ENCODE results near the gene TUBB3. TPM values are rescaled to one million over a fixed set of nuclear protein-coding genes. Genes with fewer than 3 reads are reported as not detected.

TUBB3 gene
- total RNA-seq (2012; rRNA removed) (311 and 337 TPM in 2 replicates), polyA plus RNA-seq (2012; rRNA removed) (410 and 428 TPM in 2 replicates), Bru-seq, nascent RNA (percentile 41 among the genes with signal in this experiment), BruChase-seq, experiment 1, labeled RNA remaining after a 6-hour chase (percentile 51 among the genes with signal in this experiment), BruChase-seq, experiment 2, labeled RNA remaining after a 2-hour chase (percentile 47 among the genes with signal in this experiment)
- polyA plus RNA-seq (2012; cell fraction: cytosol; rRNA removed) = 269 and 452 TPM in 2 replicates
- polyA plus RNA-seq (2012; cell fraction: nucleus; rRNA removed; ENCODE audit: low replicate concordance) = 172 and 406 TPM in 2 replicates
- long read RNA-seq, transcript TUBB3-201 (4 exons, 1,769 nt) = major isoform, 167 of 287 reads
- long read RNA-seq, partial matches to known transcripts = 3 of 287 reads
- long read RNA-seq, other reads (novel, unspliced or antisense) = 113 of 287 reads

GRCh38 chr16:89922884-89923639 lies at the start of gene TUBB3:
Gene TUBB3 (plus strand): TSS chr16:89923342. CDS start chr16:89923402, 60 bp downstream.
- Histone ChIP-seq H3K9me3 (ENCODE audit: control insufficient read depth, insufficient read depth, low read length) (no peaks in the 10 kb centered on the region), H4K20me1 (ENCODE audit: insufficient read depth, low read length) (peaks cover 43% of the 10 kb centered on the region), H3K4me3 (ENCODE audit: insufficient read depth, low read depth, low read length) (peak within 1 kb of the TSS; percentile 83), H3K4me1 (ENCODE audit: control insufficient read depth, insufficient read depth, low read length) (peaks cover 21% of the 10 kb centered on the region), H3K27me3 (ENCODE audit: control insufficient read depth, insufficient read depth, low read length) (no peaks in the 10 kb centered on the region), H3K4me2 (ENCODE audit: low read depth, low read length) (peak within 1 kb of the TSS; percentile 93), H2BK15ac (ENCODE audit: low read depth, low read length) (peak within 1 kb of the TSS; percentile 93), H3K56ac (ENCODE audit: extremely low read depth, insufficient read depth, low read length) (peak within 1 kb of the TSS; percentile 99), H3K18ac (ENCODE audit: low read depth, low read length) (peak within 1 kb of the TSS; percentile 96), H3K36me3 (ENCODE audit: control insufficient read depth, insufficient read depth, low read length) (peaks cover 3% of the 10 kb centered on the region; the same call in 1 of the 2 replicates), H3K23ac (ENCODE audit: low read depth, low read length) (peak within 1 kb of the TSS; percentile 100), H3K9me1 (ENCODE audit: insufficient read depth, low read length) (peaks cover 22% of the 10 kb centered on the region), H3K14ac (replicated peaks; ENCODE audit: low read depth, low read length) (peak within 1 kb of the TSS; percentile 99), H3K79me1 (ENCODE audit: low read depth in 1 of 2, low read length in 2 of 2) (peaks cover 7 to 76% of the 10 kb centered on the region in 2 experiments; a peak in 3 of 4 replicates), H2BK5ac (ENCODE audit: low read depth, low read length, poor library complexity, severe bottlenecking) (peak within 1 kb of the TSS; percentile 99), H2BK20ac (ENCODE audit: low read depth, low read length) (peak within 1 kb of the TSS; percentile 89), H3K9ac (ENCODE audit: low read depth, low read length) (peak within 1 kb of the TSS; percentile 98), H4K5ac (ENCODE audit: low read depth, low read length) (peak within 1 kb of the TSS; percentile 96), H4K8ac (ENCODE audit: low read depth in 2 of 2, low read length in 2 of 2) (peak within 1 kb of the TSS; percentile 96 to 99), H2BK120ac (ENCODE audit: low read depth, low read length) (peak within 1 kb of the TSS; percentile 98), H4K91ac (ENCODE audit: insufficient read depth, low read depth, low read length) (peak within 1 kb of the TSS; percentile 100), H2AK9ac (replicated peaks; ENCODE audit: low read depth, low read length, poor library complexity) (peak within 1 kb of the TSS; percentile 100), H3K4ac (ENCODE audit: low read depth, low read length) (peak within 1 kb of the TSS; percentile 100), H3K27ac (ENCODE audit: insufficient read depth, low read length) (peak within 1 kb of the TSS; percentile 98), H2AFZ (replicated peaks; ENCODE audit: low read length, poor library complexity) (peak within 1 kb of the TSS; percentile 93), H2AK5ac (ENCODE audit: low read depth, low read length) (peak within 1 kb of the TSS; percentile 99)
- intact Hi-C loops (cut with micrococcal nuclease) (loop anchor here (10.0 kb wide), 1 partner anchor 102 kb away; no protein-coding TSS in a partner anchor), dilution Hi-C loops (cut with HindIII; ENCODE audit: low sequenced_read_pairs, unreplicated experiment) (no loop called here), in situ Hi-C loops (cut with MboI; ENCODE audit: low sequenced_read_pairs) (no loop called here)
- ChIA-PET POLR2A (ENCODE audit: unreplicated experiment) (interaction anchor here (0.5 to 0.9 kb wide), 4 partner anchors 15 to 383 kb away, joined by 3 to 9 read pairs (median 3); no protein-coding TSS in a partner anchor), CTCF (interaction anchor here (0.8 to 1.2 kb wide), 3 partner anchors 13 to 28 kb away, joined by 3 to 4 read pairs (median 3); no protein-coding TSS in a partner anchor)
- DNase-seq = peak; percentile 77
- 0% methylated on average over 47 of the region's 88 CpGs; no CpG with 5 or more reads in 1 of the 2 experiments for WGBS, 2 experiments (ENCODE audit: extremely low coverage in 2 of 2, insufficient read length in 1 of 2)
- BruUV-seq (replicated peaks) = no TSS peak
- peak; percentile 40 for ATAC-seq (ENCODE audit: low read depth)
- TF ChIP-seq MXI1 (IDR thresholded peaks at IDR 0.05; ENCODE audit: borderline replicate concordance, low read depth, low read length) (no peak), POLR2A (IDR thresholded peaks at IDR 0.05; ENCODE audit: low read depth, low read length) (peak; percentile 99), NFE2L2 (IDR thresholded peaks at IDR 0.05; ENCODE audit: low read depth, low read length) (0 out of 2 replicates have a peak, but pooled peaks have one; percentile 5), MAFK (IDR thresholded peaks at IDR 0.05; ENCODE audit: low read depth, low read length) (no peak), MAZ (IDR thresholded peaks at IDR 0.05; ENCODE audit: borderline replicate concordance, low read depth, low read length) (peak; percentile 94; the same call in 1 of the 2 replicates)

All from IMR-90 (cell line).